RPMI8226 (cell line): ENCODE measurements around the gene CRIP2.

Experiments used
- DNase-seq: peaks from one replicate; pipeline ENCODE4 v3.0.0-alpha.2; 2015

CRIP2 gene

GRCh38 chr14:105465209-105466031, 9.2 kb upstream of the CRIP2 start:
- no peak for DNase-seq

GRCh38 chr14:105466531-105467248, 7.9 kb upstream of the CRIP2 start:
- DNase-seq = no peak

GRCh38 chr14:105467249-105467941, 7.2 kb upstream of the CRIP2 start:
- DNase-seq = no peak

- no peak for DNase-seq
Measured at GRCh38 chr14:105467942-105468471, 6.6 kb upstream of the CRIP2 start.

DNA sequence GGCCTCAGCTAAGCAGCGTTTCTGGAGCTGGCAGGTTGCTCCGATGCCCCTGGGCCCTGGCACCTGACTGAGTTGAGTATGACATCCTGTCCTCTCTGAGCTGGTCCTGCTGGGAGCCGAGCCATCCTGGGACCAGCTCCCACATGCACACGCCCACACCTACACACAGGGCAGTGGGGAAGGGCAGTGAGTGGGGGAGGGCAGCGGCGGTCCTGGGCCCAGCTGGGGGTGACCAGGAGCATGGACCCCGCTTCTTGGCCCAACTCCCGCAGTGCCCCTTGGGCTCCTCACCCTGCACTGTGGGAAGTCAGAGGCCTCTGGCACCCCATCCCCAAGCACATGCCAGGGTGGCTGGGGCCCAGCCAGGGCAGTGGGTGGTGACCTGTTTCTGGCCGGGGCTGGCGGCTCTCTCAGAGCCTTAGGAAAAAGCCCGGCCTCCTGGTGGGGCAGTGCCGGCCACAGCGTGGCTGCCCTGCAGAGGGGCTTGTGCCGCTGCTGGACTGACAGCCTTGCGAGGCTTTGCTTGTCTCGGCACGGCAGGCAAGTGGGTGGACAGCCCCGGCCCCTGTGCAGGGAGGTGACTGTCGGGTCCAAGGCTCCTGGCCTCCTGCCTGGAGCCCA, 5.9 kb upstream of the CRIP2 start:
- DNase-seq = no peak

GRCh38 chr14:105469456-105470349, 4.9 kb upstream of the CRIP2 start:
- no peak for DNase-seq

- no peak for DNase-seq
Measured at GRCh38 chr14:105470350-105471296, 4.0 kb upstream of the CRIP2 start.

DNA sequence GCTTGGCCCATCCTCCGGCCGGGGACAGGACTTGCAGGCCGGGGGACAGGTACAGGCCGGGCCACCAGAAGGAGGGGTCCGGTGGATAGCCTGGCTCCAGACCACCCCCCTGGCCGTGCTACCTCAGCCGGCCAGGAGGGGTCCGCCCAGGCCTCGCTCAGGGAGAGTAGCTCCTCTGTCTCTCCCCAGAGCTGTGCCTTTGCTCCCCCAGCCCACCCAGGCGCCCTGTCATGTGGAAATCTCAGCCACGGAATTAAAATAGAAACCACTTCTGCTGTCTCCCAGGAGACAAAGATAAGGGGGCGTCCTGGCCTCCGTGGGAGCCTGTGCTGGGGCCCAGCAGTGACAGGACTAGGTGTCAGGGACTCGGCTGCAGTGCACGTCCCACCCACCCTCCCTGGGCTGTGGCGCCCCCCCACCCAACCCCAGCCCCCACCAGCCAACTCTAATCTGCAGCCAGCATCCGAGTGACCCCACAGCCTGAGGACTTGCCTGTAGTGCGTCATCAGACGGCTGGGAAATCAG, 3.3 kb upstream of the CRIP2 start:
- no peak for DNase-seq

DNA sequence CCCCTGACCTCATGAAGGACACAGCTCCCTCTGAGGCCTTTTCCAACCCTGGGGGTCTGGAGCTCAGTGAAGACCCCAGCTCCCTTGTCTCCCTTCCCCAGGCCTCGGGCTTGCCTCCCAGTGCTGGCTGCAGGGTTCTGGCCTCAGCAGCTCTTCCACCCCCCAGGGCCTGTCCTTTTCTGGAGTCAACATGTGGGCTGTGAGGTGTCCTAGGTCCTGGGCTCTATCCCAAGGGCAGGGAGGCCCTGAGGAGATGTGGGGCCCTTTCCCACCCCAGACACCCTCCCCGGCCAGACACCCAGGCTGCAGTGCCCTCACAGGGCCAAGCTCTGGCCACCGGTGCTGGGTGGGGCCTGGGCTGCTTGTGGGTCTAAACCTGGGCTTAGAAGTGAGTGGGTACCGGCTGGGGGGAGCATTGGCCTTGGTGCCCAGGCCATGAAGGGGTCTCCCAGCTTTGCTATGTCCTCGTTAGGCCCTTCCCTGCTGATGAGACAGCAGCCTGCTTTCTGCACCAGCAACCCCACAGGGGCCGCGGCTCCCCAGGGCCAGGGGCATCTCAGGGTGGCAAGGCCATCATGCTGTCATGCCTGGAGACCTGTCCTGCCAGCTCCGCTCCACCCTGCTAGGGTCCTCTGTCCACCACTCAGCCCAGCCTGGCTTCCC, 2.7 kb upstream of the CRIP2 start:
- no peak for DNase-seq

GRCh38 chr14:105472486-105472991, 2.1 kb upstream of the CRIP2 start:
- DNase-seq = no peak

DNA sequence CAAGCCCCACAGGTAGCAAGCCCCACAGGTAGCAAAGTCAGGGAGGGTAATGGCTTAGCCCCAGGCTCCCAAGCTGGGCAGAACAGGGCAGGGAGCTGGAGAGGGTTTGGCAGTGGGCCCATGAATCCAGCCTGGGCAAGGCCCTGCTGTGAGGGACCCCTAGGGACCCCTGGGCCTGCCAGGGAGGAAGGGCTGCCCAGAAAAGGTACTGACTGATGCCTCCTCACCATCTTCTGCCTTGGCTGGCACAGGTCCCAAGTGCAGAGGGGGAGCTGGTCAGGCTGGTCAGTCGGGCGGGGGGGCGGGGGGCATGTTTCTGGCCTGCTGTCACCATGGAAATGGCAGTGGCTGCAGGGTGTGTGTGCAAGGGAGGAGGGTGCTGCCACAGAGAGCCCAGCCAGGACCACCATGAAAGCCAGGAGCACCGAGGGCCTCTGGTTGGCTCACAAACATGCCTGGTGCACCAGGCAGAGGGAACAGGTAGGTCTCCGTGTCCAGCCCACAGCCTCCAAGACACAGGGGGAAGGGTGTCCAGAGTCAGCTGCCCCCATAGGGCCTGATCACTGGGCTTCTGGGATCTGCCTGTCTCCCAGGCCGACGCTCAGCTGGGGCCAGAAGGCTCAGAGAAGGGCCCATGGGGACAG, 1.5 kb upstream of the CRIP2 start:
- DNase-seq = no peak

GRCh38 chr14:105473677-105474482, 741 bp upstream of the CRIP2 start:
- DNase-seq = peak; percentile 72

- DNase-seq = no peak
Measured at GRCh38 chr14:105475269-105476096, 862 bp downstream of the CRIP2 start.

- no peak for DNase-seq
Measured at GRCh38 chr14:105476097-105476830, 1.6 kb downstream of the CRIP2 start.

GRCh38 chr14:105476831-105477659, 2.4 kb downstream of the CRIP2 start:
- DNase-seq = no peak
